ENCODE data around the gene PCDHA7.
"Not testable (repeated sequence)": the region's sequence is repeated elsewhere in the genome, so short reads cannot be mapped to it uniquely, and the experiment has no call there.

PCDHA7 gene, protein sequence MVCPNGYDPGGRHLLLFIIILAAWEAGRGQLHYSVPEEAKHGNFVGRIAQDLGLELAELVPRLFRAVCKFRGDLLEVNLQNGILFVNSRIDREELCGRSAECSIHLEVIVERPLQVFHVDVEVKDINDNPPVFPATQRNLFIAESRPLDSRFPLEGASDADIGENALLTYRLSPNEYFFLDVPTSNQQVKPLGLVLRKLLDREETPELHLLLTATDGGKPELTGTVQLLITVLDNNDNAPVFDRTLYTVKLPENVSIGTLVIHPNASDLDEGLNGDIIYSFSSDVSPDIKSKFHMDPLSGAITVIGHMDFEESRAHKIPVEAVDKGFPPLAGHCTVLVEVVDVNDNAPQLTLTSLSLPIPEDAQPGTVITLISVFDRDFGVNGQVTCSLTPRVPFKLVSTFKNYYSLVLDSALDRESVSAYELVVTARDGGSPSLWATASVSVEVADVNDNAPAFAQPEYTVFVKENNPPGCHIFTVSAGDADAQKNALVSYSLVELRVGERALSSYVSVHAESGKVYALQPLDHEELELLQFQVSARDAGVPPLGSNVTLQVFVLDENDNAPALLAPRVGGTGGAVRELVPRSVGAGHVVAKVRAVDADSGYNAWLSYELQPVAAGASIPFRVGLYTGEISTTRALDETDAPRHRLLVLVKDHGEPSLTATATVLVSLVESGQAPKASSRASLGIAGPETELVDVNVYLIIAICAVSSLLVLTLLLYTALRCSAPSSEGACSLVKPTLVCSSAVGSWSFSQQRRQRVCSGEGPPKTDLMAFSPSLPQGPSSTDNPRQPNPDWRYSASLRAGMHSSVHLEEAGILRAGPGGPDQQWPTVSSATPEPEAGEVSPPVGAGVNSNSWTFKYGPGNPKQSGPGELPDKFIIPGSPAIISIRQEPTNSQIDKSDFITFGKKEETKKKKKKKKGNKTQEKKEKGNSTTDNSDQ

DNA sequence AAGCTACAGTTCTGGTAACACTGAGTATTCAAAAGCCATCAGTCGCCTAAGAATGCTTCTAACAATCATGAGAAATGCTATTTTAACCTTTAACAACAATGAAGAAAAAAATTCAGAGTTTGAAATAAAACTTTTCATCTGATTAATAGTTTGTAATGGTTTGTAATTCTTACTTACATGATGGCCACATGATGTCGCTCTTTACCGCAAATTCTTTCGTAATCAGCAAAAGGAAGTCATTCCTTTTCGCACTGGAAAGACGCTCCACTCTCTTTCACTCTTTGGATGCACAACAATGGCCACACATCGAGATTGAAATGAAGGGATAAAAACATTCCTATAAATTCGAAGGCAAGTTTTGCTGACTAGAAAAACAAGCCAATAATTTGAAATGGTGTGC, at the start of gene PCDHA7:
Gene PCDHA7 (plus strand): TSS at position 277 of the 400 bp plus-strand sequence. CDS start 115 bp downstream, at position 392.
- no peak for DNase-seq
- intact Hi-C loops (cut with DNase I) = no loop called here

DNA sequence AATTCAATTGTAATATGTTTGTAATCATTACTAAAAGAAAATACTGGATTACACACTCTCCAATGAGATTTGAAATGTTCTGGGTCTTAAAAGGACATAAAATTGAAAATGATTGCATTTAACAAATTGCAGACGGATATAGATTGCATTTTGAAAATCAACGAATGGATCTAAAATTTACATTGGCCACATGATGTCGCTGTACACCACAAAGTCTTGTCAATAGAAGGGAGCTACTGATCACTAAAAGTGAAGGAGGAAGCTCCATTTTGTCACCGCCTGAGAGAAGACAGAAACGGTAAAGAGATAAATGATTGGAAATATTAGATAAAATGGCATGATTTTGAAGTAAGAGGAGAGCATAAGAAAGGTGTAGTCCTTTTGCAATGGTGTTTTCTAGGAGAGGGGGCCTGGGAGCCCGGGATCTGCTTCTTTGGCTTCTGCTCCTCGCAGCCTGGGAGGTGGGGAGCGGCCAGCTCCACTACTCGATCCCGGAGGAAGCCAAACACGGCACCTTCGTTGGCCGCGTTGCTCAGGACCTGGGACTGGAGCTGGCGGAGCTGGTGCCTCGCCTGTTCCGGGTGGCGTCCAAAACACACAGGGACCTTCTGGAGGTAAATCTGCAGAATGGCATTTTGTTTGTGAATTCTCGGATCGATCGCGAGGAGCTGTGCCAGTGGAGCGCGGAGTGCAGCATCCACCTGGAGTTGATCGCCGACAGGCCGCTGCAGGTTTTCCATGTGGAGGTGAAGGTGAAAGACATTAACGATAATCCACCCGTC, 48.0 kb upstream of the PCDHA7 start, which contains the start of gene PCDHA1:
Gene PCDHA1 (plus strand): TSS at position 236 of the 782 bp plus-strand sequence.
- intact Hi-C loops (cut with DNase I) = no loop called here
- peak in 1 of 10 donors; percentile 63 for DNase-seq

DNA sequence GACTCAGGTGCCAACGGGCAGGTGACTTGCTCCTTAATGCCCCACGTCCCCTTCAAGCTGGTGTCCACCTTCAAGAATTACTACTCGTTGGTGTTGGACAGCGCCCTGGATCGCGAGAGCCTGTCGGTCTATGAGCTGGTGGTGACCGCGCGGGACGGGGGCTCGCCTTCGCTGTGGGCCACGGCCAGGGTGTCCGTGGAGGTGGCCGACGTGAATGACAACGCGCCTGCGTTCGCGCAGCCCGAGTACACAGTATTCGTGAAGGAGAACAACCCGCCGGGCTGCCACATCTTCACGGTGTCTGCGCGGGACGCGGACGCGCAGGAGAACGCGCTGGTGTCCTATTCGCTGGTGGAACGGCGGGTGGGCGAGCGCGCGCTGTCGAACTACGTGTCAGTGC, 46.6 kb upstream of the PCDHA7 start:
- DNase-seq = peak in 1 of 10 donors; percentile 65
- intact Hi-C loops (cut with DNase I) = not testable (repeated sequence)

DNA sequence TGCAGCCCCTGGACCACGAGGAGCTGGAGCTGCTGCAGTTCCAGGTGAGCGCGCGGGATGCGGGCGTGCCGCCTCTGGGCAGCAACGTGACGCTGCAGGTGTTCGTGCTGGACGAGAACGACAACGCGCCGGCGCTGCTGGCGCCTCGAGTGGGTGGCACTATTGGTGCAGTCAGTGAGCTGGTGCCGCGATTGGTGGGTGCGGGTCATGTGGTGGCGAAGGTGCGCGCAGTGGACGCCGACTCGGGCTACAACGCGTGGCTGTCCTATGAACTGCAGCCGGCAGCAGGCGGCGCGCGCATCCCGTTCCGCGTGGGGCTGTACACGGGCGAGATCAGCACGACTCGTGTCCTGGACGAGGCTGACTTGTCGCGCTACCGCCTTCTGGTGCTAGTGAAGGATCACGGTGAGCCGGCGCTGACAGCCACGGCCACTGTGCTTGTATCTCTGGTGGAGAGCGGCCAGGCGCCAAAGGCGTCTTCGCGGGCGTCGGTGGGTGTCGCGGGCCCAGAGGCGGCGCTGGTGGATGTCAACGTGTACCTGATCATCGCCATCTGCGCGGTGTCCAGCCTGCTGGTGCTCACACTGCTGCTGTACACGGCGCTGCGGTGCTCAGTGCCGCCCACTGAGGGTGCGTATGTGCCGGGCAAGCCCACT, 46.1 kb upstream of the PCDHA7 start:
- intact Hi-C loops (cut with DNase I) = not testable (repeated sequence)
- peak in 1 of 10 donors; percentile 73 for DNase-seq

DNA sequence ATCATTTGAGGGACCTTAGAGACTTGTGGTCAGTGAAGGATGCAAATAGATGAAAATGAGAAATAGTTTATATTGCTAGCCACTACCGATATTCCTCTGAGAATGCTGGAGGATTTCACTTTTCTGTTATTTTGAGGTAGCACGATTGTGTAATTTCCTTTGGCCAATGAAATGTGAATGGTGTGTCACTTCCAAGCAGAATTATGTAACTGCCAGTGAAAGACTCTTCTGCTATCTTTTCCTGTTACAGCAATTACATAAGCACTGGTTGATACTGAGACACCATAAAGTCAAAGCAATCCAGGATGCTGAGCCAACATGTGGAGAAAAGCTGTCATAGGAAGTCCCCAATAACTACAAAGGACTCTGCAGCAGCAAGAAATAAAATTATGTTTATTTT, 43.0 kb upstream of the PCDHA7 start:
- DNase-seq = no peak
- intact Hi-C loops (cut with DNase I) = no loop called here

DNA sequence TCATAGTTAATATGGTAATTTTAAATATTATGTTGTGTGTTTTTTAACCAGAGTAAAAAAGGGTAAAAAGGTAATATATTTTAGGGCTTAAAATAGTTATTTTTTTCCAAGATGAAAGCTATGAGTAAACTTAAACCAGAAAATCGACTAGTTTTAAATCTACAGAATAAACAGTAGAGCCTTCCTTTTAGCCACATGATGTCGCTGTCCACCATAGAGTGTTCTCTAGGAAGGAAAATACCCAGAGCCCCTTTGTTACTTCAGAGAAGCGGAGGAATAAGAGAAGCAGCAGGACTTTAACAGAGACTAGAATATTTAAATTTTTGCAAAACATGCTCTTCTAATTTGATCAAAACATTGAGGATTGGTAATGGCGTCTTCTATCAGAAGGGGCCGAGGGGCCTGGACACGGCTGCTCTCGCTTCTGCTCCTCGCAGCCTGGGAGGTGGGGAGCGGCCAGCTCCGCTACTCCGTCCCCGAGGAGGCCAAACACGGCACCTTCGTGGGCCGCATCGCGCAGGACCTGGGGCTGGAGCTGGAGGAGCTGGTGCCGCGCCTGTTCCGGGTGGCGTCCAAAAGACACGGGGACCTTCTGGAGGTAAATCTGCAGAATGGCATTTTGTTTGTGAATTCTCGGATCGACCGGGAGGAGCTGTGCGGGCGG, 39.3 kb upstream of the PCDHA7 start, which contains the start of gene PCDHA2:
Gene PCDHA2 (plus strand): TSS at position 258 of the 664 bp plus-strand sequence.
- DNase-seq = peak in 1 of 10 donors; percentile 53

DNA sequence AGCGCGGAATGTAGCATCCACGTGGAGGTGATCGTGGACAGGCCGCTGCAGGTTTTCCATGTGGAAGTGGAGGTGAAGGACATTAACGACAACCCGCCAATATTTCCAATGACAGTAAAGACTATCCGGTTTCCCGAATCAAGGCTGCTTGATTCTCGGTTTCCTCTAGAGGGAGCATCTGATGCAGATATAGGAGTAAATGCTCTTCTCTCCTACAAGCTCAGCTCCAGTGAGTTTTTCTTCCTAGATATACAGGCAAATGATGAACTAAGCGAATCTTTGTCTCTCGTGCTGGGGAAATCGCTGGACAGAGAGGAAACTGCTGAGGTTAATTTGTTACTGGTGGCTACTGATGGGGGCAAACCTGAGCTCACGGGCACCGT, 38.8 kb upstream of the PCDHA7 start:
- intact Hi-C loops (cut with DNase I) = no loop called here
- DNase-seq = no peak

More for the DNA sequence above, 39.3 kb upstream of the PCDHA7 start, which contains the start of gene PCDHA2:
- intact Hi-C loops (cut with DNase I) = no loop called here

DNA sequence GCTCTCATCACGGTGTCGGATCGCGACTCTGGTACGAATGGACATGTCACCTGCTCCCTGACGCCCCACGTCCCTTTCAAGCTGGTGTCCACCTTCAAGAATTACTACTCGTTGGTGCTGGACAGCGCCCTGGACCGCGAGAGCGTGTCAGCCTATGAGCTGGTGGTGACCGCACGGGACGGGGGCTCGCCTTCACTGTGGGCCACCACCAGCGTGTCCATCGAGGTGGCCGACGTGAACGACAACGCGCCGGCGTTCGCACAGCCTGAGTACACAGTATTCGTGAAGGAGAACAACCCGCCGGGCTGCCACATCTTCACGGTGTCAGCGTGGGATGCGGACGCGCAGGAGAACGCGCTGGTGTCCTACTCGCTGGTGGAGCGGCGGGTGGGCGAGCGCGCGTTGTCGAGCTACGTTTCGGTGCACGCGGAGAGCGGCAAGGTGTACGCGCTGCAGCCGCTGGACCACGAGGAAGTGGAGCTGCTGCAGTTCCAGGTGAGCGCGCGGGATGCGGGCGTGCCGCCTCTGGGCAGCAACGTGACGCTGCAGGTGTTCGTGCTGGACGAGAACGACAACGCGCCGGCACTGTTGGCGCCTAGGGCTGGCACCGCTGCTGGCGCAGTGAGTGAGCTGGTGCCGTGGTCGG, 37.9 kb upstream of the PCDHA7 start:
- intact Hi-C loops (cut with DNase I) = not testable (repeated sequence)
- peak in 1 of 10 donors; percentile 78 for DNase-seq

DNA sequence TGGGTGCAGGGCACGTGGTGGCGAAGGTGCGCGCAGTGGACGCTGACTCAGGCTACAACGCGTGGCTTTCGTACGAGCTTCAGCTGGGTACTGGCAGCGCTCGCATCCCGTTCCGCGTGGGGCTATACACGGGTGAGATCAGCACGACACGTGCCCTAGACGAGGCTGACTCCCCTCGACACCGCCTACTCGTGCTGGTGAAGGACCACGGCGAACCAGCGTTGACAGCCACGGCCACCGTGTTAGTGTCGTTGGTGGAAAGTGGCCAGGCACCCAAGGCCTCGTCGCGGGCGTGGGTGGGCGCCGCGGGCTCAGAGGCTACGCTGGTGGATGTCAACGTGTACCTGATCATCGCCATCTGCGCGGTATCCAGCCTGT, 37.4 kb upstream of the PCDHA7 start:
- DNase-seq = peak in 2 of 10 donors; percentile 70 to 78
- intact Hi-C loops (cut with DNase I) = no loop called here

DNA sequence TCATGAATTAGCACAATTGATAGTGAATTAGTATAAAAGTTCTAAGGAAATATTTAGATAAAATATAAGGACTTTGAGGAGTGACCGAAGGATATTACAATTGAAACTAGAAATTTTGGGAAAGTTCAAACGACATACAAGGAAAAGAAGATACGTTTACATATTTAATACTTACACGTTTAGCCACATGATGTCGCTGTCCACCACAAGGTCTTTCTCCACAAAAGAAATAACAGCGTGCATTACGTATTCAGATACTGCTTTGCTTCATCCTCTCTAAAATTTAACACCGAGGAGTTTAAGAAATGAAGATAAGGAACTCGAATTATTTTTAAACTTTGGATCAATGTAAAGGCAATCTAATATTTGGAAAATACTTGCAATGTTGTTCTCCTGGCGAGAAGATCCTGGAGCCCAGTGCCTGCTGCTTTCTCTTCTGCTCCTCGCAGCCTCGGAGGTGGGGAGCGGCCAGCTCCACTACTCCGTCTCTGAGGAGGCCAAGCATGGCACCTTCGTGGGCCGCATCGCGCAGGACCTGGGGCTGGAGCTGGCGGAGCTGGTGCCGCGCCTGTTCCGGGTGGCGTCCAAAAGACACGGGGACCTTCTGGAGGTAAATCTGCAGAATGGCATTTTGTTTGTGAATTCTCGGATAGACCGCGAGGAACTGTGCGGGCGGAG, 33.1 kb upstream of the PCDHA7 start, which contains the start of gene PCDHA3:
Gene PCDHA3 (plus strand): TSS at position 242 of the 678 bp plus-strand sequence.
- DNase-seq = peak in 1 of 10 donors; percentile 41
- intact Hi-C loops (cut with DNase I) = no loop called here

DNA sequence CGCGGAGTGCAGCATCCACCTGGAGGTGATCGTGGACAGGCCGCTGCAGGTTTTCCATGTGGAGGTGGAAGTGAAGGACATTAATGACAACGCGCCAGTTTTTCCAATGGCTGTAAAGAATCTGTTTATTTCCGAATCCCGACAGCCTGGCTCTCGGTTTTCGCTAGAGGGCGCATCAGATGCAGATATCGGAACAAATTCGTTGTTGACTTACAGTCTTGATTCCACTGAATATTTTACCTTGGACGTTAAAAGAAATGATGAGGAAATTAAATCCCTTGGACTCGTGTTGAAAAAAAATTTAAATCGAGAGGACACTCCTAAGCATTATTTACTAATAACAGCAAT, 32.6 kb upstream of the PCDHA7 start:
- DNase-seq = peak in 3 of 10 donors; percentile 63 to 86 (median 75)
- intact Hi-C loops (cut with DNase I) = no loop called here

DNA sequence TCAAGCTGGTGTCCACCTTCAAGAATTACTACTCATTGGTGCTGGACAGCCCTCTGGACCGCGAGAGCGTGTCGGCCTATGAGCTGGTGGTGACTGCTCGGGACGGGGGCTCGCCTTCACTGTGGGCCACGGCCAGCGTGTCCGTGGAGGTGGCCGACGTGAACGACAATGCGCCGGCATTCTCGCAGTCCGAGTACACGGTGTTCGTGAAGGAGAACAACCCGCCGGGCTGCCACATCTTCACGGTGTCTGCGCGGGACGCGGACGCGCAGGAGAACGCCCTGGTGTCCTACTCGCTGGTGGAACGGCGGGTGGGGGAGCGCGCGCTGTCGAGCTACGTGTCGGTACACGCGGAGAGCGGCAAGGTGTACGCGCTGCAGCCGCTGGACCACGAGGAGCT, 31.7 kb upstream of the PCDHA7 start:
- intact Hi-C loops (cut with DNase I) = not testable (repeated sequence)
- peak in 2 of 10 donors; percentile 69 to 76 for DNase-seq

DNA sequence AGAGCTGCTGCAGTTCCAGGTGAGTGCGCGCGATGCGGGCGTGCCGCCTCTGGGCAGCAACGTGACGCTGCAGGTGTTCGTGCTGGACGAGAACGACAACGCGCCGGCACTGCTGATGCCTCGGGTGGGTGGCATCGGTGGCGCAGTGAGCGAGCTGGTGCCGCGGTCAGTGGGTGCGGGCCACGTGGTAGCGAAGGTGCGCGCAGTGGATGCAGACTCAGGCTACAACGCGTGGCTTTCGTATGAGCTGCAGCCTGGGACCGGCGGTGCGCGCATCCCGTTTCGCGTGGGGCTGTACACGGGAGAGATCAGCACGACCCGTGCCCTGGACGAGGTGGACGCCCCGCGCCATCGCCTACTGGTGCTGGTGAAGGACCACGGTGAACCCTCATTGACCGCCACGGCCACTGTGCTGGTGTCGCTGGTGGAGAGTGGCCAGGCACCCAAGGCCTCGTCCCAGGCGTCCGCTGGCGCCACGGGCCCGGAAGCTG, 31.2 kb upstream of the PCDHA7 start:
- intact Hi-C loops (cut with DNase I) = no loop called here
- peak in 2 of 10 donors; percentile 72 to 85 for DNase-seq

DNA sequence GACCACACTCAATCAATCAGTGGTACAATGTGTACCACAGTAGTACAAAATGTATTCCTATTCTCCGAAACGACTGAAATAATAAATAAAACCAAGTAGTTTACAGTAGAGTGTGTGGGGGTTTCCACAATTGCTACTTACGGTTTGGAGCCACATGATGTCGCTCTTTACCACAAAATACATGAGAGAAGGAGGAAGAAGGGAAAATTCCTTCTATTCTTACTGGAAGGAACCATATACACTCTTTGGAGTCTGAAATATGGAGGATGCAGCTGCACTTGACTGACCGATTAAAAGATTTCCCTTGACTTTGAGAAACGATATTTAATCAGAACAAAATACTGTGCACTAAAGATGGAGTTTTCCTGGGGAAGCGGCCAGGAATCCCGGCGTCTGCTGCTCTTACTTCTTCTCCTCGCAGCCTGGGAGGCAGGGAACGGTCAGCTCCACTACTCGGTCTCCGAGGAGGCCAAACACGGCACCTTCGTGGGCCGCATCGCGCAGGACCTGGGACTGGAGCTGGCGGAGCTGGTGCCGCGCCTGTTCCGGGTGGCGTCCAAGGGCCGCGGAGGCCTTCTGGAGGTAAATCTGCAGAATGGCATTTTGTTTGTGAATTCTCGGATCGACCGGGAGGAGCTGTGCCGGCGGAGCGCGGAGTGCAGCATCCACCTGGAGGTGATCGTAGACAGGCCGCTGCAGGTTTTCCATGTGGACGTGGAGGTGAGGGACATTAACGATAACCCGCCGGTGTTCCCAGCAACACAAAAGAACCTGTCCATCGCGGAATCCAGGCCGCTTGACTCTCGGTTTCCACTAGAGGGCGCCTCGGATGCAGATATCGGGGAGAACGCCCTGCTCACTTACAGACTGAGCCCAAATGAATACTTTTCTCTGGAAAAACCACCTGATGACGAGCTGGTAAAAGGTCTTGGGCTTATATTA, 27.0 kb upstream of the PCDHA7 start, which contains the start of gene PCDHA4:
Gene PCDHA4 (plus strand): TSS at position 235 of the 942 bp plus-strand sequence.
- DNase-seq = peak in 7 of 10 donors; percentile 40 to 90 (median 68)
- intact Hi-C loops (cut with DNase I) = no loop called here

DNA sequence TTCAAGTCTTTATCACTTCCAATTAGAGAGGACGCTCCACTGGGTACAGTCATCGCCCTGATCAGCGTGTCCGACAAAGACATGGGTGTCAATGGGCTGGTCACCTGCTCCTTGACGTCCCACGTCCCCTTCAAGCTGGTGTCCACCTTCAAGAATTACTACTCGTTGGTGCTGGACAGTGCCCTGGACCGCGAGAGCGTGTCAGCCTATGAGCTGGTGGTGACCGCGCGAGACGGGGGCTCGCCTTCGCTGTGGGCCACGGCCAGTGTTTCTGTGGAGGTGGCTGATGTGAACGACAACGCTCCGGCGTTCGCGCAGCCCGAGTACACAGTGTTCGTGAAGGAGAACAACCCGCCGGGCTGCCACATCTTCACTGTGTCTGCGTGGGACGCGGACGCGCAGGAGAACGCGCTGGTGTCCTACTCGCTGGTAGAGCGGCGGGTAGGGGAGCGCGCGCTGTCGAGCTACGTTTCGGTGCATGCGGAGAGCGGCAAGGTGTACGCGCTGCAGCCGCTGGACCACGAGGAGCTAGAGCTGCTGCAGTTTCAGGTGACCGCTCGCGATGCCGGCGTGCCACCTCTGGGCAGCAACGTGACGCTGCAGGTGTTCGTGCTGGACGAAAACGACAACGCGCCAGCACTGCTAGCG, 25.7 kb upstream of the PCDHA7 start:
- intact Hi-C loops (cut with DNase I) = not testable (repeated sequence)
- DNase-seq = peak in 2 of 10 donors; percentile 62 to 79

DNA sequence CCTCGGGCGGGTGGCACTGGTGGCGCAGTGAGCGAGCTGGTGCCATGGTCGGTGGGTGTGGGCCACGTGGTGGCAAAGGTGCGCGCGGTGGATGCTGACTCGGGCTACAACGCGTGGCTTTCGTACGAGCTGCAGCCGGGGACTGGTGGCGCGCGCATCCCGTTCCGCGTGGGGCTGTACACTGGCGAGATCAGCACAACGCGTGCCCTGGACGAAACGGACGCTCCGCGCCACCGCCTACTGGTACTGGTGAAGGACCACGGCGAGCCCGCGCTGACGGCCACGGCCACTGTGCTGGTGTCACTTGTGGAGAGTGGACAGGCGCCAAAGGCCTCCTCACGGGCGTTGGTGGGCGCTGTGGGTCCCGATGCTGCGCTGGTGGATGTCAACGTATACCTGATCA, 25.2 kb upstream of the PCDHA7 start:
- peak in 4 of 10 donors; percentile 24 to 80 (median 66) for DNase-seq
- intact Hi-C loops (cut with DNase I) = no loop called here

Measured in posterior cingulate gyrus (tissue), 11 donors.